ENCODE data around the gene DLEU7. TPM values are rescaled to one million over a fixed set of nuclear protein-coding genes. Genes with fewer than 3 reads are reported as not detected.

Gene DLEU7
- total and polyA plus RNA-seq, 2 of the 8 experiments (the other 6 are each of a cell fraction or from before 2014, with no cell fraction given) = 4.9 to 5.2 TPM

- Histone ChIP-seq H2AK5ac (ENCODE audit: low read depth, low read length) (no peak overlapping the region), H4K20me1 (replicated peaks in 1 of 2; ENCODE audit: control insufficient read depth in 1 of 2, insufficient read depth in 2 of 2, low read length in 2 of 2) (peaks cover 0 to 1% of the 10 kb centered on the region in 2 experiments), H3K56ac (replicated peaks; ENCODE audit: insufficient read length, low read depth, low read length) (no peak overlapping the region), H4K91ac (replicated peaks; ENCODE audit: insufficient read length, low read length) (no peak overlapping the region), H2BK12ac (ENCODE audit: low read depth, low read length) (no peak overlapping the region), H3K23me2 (ENCODE audit: low read depth, low read length) (no peaks in the 10 kb centered on the region), H2AFZ (ENCODE audit: low read length) (no peak overlapping the region), H3K4me2 (ENCODE audit: insufficient read depth in 1 of 2, low read depth in 2 of 2, low read length in 2 of 2) (peak overlapping the region; percentile 20 to 59; a peak in 3 of 4 replicates), H3K27me3 (replicated peaks in 1 of 4; ENCODE audit: control insufficient read depth in 3 of 4, extremely low read depth in 1 of 4, insufficient read depth in 3 of 4, low read length in 3 of 4) (no peaks in the 10 kb centered on the region), H2BK120ac (replicated peaks; ENCODE audit: low read depth, low read length) (no peak overlapping the region), H3K79me2 (ENCODE audit: control insufficient read depth in 1 of 2, insufficient read depth in 2 of 2, low read length in 2 of 2) (no peaks in the 10 kb centered on the region), H3K27ac (ENCODE audit: low read depth, low read length) (no peak overlapping the region), H2BK15ac (ENCODE audit: low read length) (no peak overlapping the region), H3K23ac (ENCODE audit: insufficient read length) (no peak overlapping the region), H4K8ac (ENCODE audit: extremely low read depth, insufficient read depth, low read length) (no peak overlapping the region), H3K14ac (ENCODE audit: insufficient read length) (no peak overlapping the region), H3K4ac (replicated peaks; ENCODE audit: insufficient read length, low read depth, low read length) (no peak overlapping the region), H3K4me3 (ENCODE audit: extremely low read depth in 1 of 4, insufficient read depth in 2 of 4, low read depth in 3 of 4, low read length in 4 of 4) (peak overlapping the region in 2 of 4 experiments; percentile 2 to 41; a peak in 4 of 8 replicates), H2BK5ac (ENCODE audit: low read depth, low read length) (no peak overlapping the region), H3K9me3 (ENCODE audit: insufficient read depth in 2 of 2, low read depth in 1 of 2, low read length in 1 of 2) (no peaks in the 10 kb centered on the region), H3K79me1 (ENCODE audit: low read depth, low read length) (no peaks in the 10 kb centered on the region), H3K9ac (replicated peaks in 1 of 4; ENCODE audit: extremely low read depth in 1 of 4, low read depth in 3 of 4, low read length in 3 of 4) (no peak overlapping the region), H4K5ac (ENCODE audit: insufficient read length, low read depth, low read length) (no peak overlapping the region), H2BK20ac (ENCODE audit: low read length) (no peak overlapping the region), H3K36me3 (ENCODE audit: control insufficient read depth in 2 of 4, insufficient read depth in 4 of 4, low read length in 3 of 4) (no peaks in the 10 kb centered on the region), H3K4me1 (replicated peaks in 1 of 4; ENCODE audit: control insufficient read depth in 3 of 4, insufficient read depth in 4 of 4, low read length in 3 of 4) (peaks cover 0 to 7% (median 4%) of the 10 kb centered on the region in 4 experiments; a peak in 4 of 7 replicates), H3K18ac (ENCODE audit: extremely low read depth, low read length) (no peak overlapping the region)
- peak; percentile 48; the same call in 1 of the 2 replicates for TF ChIP-seq TEAD4 (IDR thresholded peaks at IDR 0.05; ENCODE audit: low read depth, low read length)
- TF ChIP-seq RAD21 (IDR thresholded peaks at IDR 0.05 in 1 of 2, conservative IDR thresholded peaks at IDR 0.05 in 1 of 2; ENCODE audit: low read depth in 2 of 2, low read length in 2 of 2) = peak; percentile 95 to 96
- no peak for TF ChIP-seq TBP (IDR thresholded peaks at IDR 0.05; ENCODE audit: low read depth, low read length)
- TF ChIP-seq USF2 (IDR thresholded peaks at IDR 0.05; ENCODE audit: low read length) = no peak
- TF ChIP-seq SP2 (IDR thresholded peaks at IDR 0.05; ENCODE audit: low read length) = no peak
- TF ChIP-seq HDAC6 (IDR thresholded peaks at IDR 0.05; ENCODE audit: low read depth, low read length) = no peak
- peak; percentile 61 to 85 (median 70) for TF ChIP-seq CTCF (IDR thresholded peaks at IDR 0.05; ENCODE audit: control extremely low read depth in 1 of 3, insufficient read depth in 1 of 3, low read depth in 1 of 3, low read length in 3 of 3)
- ChIA-PET CTCF (ENCODE audit: partially characterized antibody) (interaction anchor here (0.7 to 2.0 kb wide), 36 partner anchors 9 to 899 kb away, joined by 3 to 11 read pairs (median 4); no protein-coding TSS in a partner anchor), POLR2A (ENCODE audit: partially characterized antibody) (interaction anchor here (1.0 kb wide), 1 partner anchor 804 kb away, joined by 4 read pairs; no protein-coding TSS in a partner anchor)
- DNase-seq (ENCODE audit: low read depth in 1 of 2, low spot score in 2 of 2) = peak; percentile 25 to 77
- FAIRE-seq = peak; percentile 100
- WGBS, 2 experiments (ENCODE audit: extremely low coverage in 1 of 2, insufficient coverage in 1 of 2, insufficient read length in 1 of 2, insufficient replicate concordance in 2 of 2, low coverage in 1 of 2, low lambda C conversion rate in 2 of 2, missing lambda C conversion rate in 1 of 2) = 30% methylated on average over 13 of the region's 13 CpGs; no CpG with 5 or more reads in 1 of the 2 experiments
Observed at GRCh38 chr13:50801087-50801931, 42.2 kb downstream of the DLEU7 start.

Data from H1 (cell line).